IPS-11a (cell line): ENCODE measurements around the gene FRAT2.

ENCODE experiments used
- H3K4me3 ChIP-seq: one replicate; pipeline ENCODE4 v1.5.1; 2013; ENCODE audit warnings: low read depth, low read length, control low read depth

Gene FRAT2, protein sequence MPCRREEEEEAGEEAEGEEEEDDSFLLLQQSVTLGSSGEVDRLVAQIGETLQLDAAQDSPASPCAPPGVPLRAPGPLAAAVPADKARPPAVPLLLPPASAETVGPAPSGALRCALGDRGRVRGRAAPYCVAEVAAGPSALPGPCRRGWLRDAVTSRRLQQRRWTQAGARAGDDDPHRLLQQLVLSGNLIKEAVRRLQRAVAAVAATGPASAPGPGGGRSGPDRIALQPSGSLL

DNA sequence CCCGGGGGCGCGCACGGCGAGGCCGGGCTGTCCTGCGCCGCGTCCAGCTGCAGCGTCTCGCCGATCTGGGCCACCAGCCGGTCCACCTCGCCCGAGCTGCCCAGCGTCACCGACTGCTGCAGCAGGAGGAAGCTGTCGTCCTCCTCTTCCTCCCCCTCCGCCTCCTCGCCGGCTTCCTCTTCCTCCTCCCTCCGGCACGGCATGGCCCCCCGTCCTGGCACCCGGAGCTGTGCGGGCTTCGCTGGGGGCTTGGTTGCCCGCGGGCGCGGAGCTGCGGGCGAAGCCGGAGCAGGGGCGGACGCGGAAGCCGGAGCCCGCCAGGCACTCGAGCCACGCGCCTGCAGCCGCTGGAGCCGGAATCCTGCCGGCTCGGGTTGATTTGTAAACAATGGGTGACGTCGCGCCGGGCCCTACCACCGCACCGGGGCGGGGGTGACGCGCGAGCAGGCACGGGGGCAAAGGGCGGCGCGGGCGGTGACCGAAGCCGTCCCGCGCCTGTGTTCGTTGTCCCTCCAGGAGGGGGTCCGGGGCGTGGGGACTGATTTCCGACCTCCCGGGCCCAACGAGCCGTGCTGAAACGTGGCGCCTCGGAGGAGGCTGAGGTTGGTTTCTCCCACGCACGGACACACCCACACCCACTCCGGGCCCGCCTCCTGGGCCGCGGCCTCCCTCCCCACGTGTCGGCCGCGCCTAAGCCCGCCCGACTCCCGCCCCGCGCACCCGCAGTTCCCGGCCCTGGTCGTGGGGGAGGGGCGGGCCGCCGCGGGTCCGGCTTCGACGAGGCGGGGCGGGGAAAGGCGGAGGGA lies at the start of gene FRAT2:
Gene FRAT2, minus strand, starts transcription at position 360 of the 806 bp plus-strand sequence. Its CDS starts 157 bp downstream, at position 203.
- H3K4me3 ChIP-seq, result peak within 1 kb of the TSS; percentile 77

GRCh38 chr10:97384156-97384555 lies 49.6 kb upstream of the FRAT2 start:
- no peak overlapping the region for H3K4me3 ChIP-seq

- H3K4me3 ChIP-seq, result no peak overlapping the region
Observed at GRCh38 chr10:97383159-97383558, 48.6 kb upstream of the FRAT2 start.

DNA sequence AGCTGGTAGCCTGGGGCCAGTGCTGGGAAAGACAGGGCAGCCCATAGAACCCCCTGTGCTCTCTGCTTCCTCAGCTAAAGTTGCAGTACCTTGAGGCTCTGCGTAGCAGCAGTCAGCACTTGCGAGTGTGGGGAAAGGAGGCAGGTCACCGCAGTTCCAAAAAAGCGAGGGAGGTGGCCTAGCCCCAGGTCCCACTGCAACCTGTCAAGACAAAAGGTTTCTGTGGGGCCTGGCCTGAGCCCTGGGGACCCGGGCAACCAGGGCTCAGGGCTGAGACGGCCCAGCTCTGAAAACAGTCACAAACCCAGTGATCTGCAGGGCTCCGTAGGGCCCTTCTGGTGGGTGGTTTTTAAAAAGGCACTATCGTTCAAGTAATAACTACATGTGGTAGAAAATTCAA lies 47.1 kb upstream of the FRAT2 start:
- no peak overlapping the region for H3K4me3 ChIP-seq

DNA sequence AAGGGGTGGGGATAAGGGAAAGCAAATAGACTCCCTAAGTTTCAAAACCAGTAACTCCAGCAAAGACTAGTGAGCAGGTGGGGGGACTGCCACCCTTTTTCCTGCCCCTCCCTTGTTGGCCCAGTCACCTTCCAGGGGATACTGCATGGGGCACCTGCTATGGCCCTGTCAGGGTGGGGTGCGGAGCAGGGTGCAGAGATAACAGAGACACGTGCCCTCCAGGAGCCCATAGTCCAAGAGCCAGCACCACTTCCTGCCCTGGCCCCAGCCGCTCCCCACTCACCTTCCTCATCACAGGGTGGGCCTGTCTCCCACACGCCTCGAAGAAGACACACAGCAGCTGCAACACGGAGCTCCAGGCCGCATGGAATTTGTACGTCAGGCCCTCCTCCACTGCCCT lies 46.0 kb upstream of the FRAT2 start:
- no peak overlapping the region for H3K4me3 ChIP-seq

DNA sequence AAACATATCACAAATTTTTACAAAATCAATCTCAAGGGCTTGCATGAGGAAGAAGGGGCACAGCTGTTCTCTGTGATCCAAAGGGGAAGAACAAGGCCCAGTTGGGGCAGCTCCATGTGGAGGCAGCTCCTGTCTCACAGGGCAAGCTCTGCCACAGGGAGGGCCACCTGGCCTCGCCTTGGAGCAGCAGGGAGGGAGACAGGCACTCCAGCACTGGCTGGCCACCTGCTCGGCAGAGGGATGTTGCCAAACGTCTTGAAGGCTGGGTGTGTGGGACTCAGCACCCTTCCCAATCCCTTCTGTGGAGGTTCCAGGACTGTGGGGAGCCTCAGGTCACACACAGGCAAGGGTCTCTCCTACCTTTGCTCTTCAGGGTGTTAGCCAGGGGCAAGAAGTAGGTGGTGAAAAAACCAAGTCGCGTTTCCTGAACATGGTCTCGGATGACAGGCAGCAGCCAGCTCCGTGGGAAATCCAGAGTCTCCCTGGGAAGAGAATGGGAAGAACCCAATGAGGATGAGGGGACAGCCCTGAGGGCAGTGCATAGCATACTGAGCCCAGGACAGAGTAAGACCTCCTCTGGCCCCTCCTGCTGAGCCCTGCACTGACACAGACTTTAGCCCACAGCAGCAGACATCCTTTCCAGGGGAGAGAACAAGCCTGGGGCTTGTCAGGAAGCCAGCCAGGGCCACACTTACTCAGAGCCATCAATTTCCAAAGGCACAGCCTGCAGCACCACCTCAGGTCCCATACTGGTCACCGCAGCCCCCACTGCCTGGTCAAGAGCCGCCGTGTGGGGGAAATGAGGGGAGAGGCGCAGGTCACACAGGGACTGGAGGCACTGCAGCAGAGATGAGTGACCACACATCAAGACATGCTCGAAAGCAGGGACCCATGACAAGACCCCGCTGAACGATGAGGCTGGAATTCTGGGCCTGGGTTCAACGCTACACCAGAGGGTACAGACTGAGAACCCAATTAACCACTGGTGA lies 44.7 kb upstream of the FRAT2 start:
- H3K4me3 ChIP-seq, result no peak overlapping the region

DNA sequence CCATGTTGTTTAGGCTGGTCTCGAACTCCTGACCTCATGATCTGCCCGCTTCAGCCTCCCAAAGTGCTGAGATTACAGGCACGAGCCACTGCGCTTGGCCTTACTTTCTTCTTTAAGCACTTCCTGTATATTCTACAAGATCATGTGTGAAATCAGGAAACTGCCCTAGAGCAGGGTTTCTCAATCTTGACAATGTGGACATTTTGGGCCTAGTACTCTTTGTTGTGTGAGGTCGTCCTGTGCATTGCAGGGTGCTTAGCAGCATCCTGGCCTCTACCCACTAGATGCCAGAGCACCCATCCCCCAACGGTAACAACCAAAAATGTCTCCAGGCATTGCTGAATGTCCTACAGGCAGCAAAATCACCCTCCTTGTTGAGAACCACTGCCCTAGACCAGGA lies 41.9 kb upstream of the FRAT2 start:
- no peak overlapping the region for H3K4me3 ChIP-seq

- no peak overlapping the region for H3K4me3 ChIP-seq
Observed at GRCh38 chr10:97373456-97373855, 38.9 kb upstream of the FRAT2 start.

- no peak overlapping the region for H3K4me3 ChIP-seq
Observed at GRCh38 chr10:97372233-97372875, 37.8 kb upstream of the FRAT2 start.

GRCh38 chr10:97371696-97372095 lies 37.2 kb upstream of the FRAT2 start:
- H3K4me3 ChIP-seq, result no peak overlapping the region

DNA sequence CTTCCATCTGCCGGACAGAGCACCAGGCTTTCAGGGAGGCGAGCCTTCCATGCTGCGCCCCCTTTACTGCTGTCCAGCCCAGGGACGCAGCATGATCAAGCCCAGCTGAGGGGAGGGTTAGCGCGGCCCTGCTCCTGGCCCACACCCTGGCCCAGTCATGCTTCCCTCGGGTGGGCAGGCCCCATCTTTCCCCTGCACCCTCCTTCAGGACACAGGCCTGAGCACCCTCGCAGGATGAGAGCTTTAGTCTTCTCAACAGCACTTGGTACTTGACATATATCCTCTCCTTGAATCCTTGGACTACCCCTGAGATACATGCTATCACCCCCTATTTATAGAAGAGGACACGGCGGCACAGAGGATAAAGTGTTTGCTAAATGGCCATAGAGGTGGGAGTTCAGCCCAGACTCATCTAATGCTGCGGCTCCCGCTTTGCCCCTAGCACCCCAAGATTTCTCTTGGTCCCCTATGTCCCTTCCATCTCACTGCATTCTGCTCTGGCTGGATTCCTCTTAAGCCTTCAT lies 32.7 kb upstream of the FRAT2 start:
- no peak overlapping the region for H3K4me3 ChIP-seq

DNA sequence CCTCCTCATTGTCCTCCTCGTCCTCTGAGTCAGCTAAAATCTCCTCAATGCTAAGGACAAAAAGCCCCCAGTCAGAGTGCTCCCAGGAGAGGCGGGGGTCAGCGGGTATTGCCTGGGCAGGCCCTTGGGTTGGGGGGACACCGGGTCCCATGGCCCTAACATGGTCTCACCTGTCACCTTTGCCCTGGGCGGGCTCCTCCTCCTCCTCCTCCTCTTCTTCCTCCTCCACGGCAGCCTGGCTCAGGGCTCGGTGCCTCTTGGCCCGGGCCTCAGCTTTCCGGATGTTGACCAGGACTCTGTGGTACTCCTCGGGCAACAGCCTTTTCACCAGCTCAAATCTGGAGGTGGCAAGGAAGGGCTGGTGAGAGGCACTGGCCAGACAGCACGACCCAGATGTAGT lies 32.0 kb upstream of the FRAT2 start:
- no peak overlapping the region for H3K4me3 ChIP-seq

DNA sequence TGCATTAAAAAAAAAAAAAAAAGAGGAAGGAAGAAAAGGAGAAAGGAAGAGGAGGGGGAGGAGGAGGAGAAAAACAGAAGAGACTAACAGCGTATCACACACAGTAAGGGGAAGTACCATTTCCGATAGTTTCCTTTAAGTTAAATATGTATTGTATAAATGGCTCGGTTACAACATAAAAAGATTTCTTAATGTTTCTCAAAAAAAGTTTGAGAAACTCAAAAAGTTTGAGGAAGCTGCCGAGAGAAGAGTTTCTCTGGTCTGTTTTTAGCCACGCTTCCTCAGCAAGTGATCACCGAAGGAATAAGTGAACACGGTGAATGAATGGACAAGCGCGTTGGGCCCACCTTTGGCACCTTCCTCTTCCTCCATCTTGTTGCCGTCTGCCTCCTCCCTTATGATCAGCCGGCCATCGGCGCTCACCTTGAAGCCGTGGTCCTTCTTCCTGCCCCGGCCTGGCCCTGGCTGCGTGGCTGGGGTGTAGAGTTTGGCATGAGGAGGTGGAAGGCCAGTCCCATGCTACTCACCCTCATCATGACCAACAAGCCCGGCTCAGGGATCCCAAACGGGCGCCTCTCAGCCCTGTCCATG lies 31.3 kb upstream of the FRAT2 start:
- no peak overlapping the region for H3K4me3 ChIP-seq

DNA sequence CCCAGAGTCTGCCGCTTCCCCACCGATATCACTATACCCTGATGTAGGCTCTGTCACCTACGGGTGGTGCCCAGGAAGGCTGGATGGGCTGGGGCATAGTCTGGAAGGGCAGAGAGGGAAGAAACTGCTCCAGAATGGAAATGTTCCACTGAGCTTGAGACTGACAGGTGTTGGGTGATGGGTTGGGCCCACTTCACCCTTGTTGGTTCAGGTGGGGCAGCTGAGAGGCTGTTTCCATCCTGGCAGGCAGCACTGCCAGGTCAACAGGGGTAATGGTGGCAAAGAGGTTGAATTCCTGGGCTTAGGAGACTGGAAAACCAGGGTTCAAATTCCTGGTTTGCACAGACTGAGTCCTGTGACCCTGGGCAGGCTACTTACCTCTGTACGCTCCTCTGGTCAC lies 28.5 kb upstream of the FRAT2 start:
- H3K4me3 ChIP-seq, result no peak overlapping the region

DNA sequence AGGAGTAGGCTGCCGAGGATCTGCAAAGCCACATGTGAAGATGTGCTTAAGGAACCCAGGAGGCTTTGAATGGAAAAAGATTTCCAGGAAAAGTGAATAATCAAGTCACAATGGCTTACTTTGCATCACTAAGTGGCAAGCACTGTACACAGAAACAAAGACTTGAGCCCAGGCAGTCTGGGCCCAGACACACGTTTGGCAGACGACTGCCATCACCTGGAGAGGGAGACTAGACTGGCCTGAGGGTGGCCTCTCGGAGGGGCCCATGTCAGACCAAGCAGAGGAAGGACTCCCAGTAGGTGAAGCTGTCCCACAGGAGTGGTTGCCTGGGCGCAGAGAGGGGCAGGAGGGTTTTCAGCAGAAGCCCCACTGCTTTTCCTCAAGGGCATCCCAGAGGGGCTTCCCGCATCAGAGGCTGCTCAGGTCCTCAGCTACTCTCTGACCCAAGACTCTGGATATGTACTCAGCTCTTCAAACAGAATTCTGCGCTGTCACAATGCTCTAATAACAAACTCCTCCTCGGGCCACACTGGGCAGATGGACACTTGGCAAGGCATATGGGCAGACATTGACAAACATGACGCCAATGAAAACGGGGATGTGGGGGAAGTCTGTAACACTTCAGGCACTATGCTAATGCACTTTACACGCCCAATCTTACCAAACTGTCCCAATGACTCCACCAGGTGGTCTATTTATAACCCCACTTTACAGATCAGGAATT lies 27.9 kb upstream of the FRAT2 start:
- H3K4me3 ChIP-seq, result no peak overlapping the region

DNA sequence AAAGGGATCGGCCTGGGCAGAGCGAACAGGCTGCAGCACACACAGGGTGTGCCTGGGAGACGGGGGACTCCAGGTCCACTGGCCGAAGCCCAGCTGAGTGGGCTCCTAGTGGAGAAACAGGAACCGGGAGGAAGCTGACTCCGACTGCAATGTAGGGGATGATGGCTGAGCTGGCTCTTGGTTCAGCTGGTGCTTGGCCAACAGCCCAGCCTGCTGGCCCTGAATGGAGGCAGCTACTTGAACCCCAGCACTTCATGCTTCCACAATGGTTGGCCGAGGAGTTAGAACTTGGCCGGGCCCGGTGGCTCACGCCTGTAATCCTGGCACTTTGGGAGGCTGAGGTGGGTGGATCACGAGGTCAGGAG lies 27.0 kb upstream of the FRAT2 start:
- no peak overlapping the region for H3K4me3 ChIP-seq

DNA sequence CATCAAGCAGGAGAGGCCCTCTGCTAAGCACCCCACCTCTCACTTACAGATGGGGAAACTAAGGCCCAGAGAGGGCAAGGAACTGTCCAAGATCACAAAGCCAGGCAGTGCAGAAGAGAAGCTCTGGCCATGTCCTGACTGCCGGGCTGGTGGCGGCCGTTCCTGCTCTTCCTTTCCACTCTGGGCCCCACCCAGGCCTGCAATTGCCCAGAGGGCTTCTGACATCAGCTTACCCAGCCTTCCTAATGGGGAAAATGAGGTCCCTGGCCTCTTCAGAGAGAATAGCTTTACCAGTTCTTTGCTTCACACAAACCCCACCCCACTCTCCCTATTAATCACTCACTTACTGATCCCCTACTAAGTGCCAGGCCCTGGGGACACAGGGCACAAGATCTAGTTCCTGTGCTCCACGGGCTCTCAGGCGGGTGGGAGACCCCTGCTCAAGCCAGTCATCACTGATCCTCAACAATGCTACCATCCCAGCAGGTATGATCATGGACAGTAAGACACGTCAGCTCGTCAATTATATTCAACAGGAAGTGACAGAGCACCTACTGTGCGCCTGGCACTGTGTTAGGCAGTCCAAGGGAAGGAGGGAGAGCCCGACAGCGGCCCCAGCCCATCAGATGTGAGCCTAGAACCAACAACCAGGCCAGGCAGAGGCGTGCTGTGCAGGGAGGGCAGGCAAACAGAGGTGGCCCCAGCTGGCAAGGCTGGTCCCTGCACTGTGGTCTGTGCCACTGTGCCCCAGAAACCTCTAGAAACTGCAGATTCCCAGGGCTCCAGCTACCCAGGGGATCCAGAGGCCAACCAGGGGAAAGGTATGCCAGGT lies 26.4 kb upstream of the FRAT2 start:
- no peak overlapping the region for H3K4me3 ChIP-seq

- no peak overlapping the region for H3K4me3 ChIP-seq
Observed at GRCh38 chr10:97358781-97359180, 24.3 kb upstream of the FRAT2 start.

GRCh38 chr10:97358349-97358748 lies 23.8 kb upstream of the FRAT2 start:
- no peak overlapping the region for H3K4me3 ChIP-seq
